ENCODE results near the gene VAMP4.
"Not testable (repeated sequence)": the region's sequence is repeated elsewhere in the genome, so short reads cannot be mapped to it uniquely, and the experiment has no call there.

Gene VAMP4

GRCh38 chr1:171730052-171730451 is 11.8 kb downstream of the VAMP4 start:
- peaks cover 38% of the 10 kb centered on the region for H3K4me1 Mint-ChIP-seq
- H3K36me3 Mint-ChIP-seq: peaks cover 27% of the 10 kb centered on the region
- no peak overlapping the region for H3K4me3 Mint-ChIP-seq
- H3K27ac Mint-ChIP-seq: no peak overlapping the region
- no peaks in the 10 kb centered on the region for H3K9me3 Mint-ChIP-seq
- no peaks in the 10 kb centered on the region for H3K27me3 Mint-ChIP-seq

GRCh38 chr1:171727778-171728177 is 14.1 kb downstream of the VAMP4 start:
- Mint-ChIP-seq H3K4me3 (no peak overlapping the region), H3K4me1 (peaks cover 38% of the 10 kb centered on the region), H3K36me3 (peaks cover 37% of the 10 kb centered on the region), H3K9me3 (no peaks in the 10 kb centered on the region), H3K27ac (no peak overlapping the region), H3K27me3 (no peaks in the 10 kb centered on the region)

GRCh38 chr1:171723180-171723579 is 18.7 kb downstream of the VAMP4 start:
- H3K4me1 Mint-ChIP-seq: peaks cover 19% of the 10 kb centered on the region
- peaks cover 35% of the 10 kb centered on the region for H3K36me3 Mint-ChIP-seq
- not testable (repeated sequence) for H3K27me3 Mint-ChIP-seq, H3K9me3 Mint-ChIP-seq, H3K4me3 Mint-ChIP-seq, H3K27ac Mint-ChIP-seq

GRCh38 chr1:171718848-171719247 is 23.0 kb downstream of the VAMP4 start:
- Mint-ChIP-seq H3K27ac (no peak overlapping the region), H3K27me3 (no peaks in the 10 kb centered on the region), H3K4me1 (peaks cover 16% of the 10 kb centered on the region), H3K9me3 (no peaks in the 10 kb centered on the region), H3K4me3 (no peak overlapping the region), H3K36me3 (peaks cover 17% of the 10 kb centered on the region)

GRCh38 chr1:171718216-171718615 is 23.6 kb downstream of the VAMP4 start:
- Mint-ChIP-seq H3K36me3 (peaks cover 13% of the 10 kb centered on the region), H3K27me3 (no peaks in the 10 kb centered on the region), H3K4me3 (no peak overlapping the region), H3K9me3 (no peaks in the 10 kb centered on the region), H3K27ac (no peak overlapping the region), H3K4me1 (peaks cover 16% of the 10 kb centered on the region)

- peaks cover 5% of the 10 kb centered on the region for H3K36me3 Mint-ChIP-seq
- H3K4me1 Mint-ChIP-seq: peaks cover 21% of the 10 kb centered on the region
- H3K27me3 Mint-ChIP-seq: no peaks in the 10 kb centered on the region
- H3K27ac Mint-ChIP-seq: no peak overlapping the region
- no peak overlapping the region for H3K4me3 Mint-ChIP-seq
- H3K9me3 Mint-ChIP-seq: no peaks in the 10 kb centered on the region
Measured at GRCh38 chr1:171717062-171717718, 24.7 kb downstream of the VAMP4 start.

GRCh38 chr1:171716616-171717015 is 25.2 kb downstream of the VAMP4 start:
- Mint-ChIP-seq H3K36me3 (peaks cover 5% of the 10 kb centered on the region), H3K27me3 (no peaks in the 10 kb centered on the region), H3K4me1 (peaks cover 21% of the 10 kb centered on the region)

GRCh38 chr1:171715813-171716251 is 26.0 kb downstream of the VAMP4 start:
- Mint-ChIP-seq H3K36me3 (peaks cover 5% of the 10 kb centered on the region), H3K9me3 (no peaks in the 10 kb centered on the region), H3K27ac (no peak overlapping the region), H3K27me3 (no peaks in the 10 kb centered on the region), H3K4me1 (peaks cover 15% of the 10 kb centered on the region), H3K4me3 (no peak overlapping the region)

More at GRCh38 chr1:171716616-171717015, 25.2 kb downstream of the VAMP4 start:
- Mint-ChIP-seq H3K9me3 (no peaks in the 10 kb centered on the region), H3K4me3 (no peak overlapping the region), H3K27ac (no peak overlapping the region)

- Mint-ChIP-seq H3K27ac (peak overlapping the region; percentile 51), H3K4me3 (no peak overlapping the region), H3K36me3 (peaks cover 8% of the 10 kb centered on the region), H3K4me1 (peaks cover 5% of the 10 kb centered on the region), H3K9me3 (no peaks in the 10 kb centered on the region), H3K27me3 (no peaks in the 10 kb centered on the region)
Measured at GRCh38 chr1:171712341-171712740, 29.5 kb downstream of the VAMP4 start.

- Mint-ChIP-seq H3K27ac (no peak overlapping the region), H3K9me3 (no peaks in the 10 kb centered on the region), H3K27me3 (no peaks in the 10 kb centered on the region), H3K4me1 (peaks cover 5% of the 10 kb centered on the region), H3K4me3 (no peak overlapping the region), H3K36me3 (peaks cover 8% of the 10 kb centered on the region)
Measured at GRCh38 chr1:171711643-171712042, 30.2 kb downstream of the VAMP4 start.

- H3K27ac Mint-ChIP-seq: no peak overlapping the region
- H3K36me3 Mint-ChIP-seq: peaks cover 11% of the 10 kb centered on the region
- H3K4me1 Mint-ChIP-seq: peaks cover 4% of the 10 kb centered on the region
- H3K27me3 Mint-ChIP-seq: no peaks in the 10 kb centered on the region
- H3K4me3 Mint-ChIP-seq: no peak overlapping the region
- H3K9me3 Mint-ChIP-seq: no peaks in the 10 kb centered on the region
Measured at GRCh38 chr1:171707583-171707982, 34.3 kb downstream of the VAMP4 start.

GRCh38 chr1:171702598-171702997 is 39.3 kb downstream of the VAMP4 start:
- Mint-ChIP-seq H3K36me3 (peaks cover 16% of the 10 kb centered on the region), H3K4me1 (no peaks in the 10 kb centered on the region), H3K27ac (no peak overlapping the region), H3K9me3 (no peaks in the 10 kb centered on the region), H3K27me3 (no peaks in the 10 kb centered on the region), H3K4me3 (no peak overlapping the region)

- Mint-ChIP-seq H3K27me3 (no peaks in the 10 kb centered on the region), H3K27ac (no peak overlapping the region), H3K36me3 (peaks cover 29% of the 10 kb centered on the region), H3K9me3 (peaks cover 13% of the 10 kb centered on the region), H3K4me3 (no peak overlapping the region), H3K4me1 (no peaks in the 10 kb centered on the region)
Measured at GRCh38 chr1:171699531-171699930, 42.3 kb downstream of the VAMP4 start.

- Mint-ChIP-seq H3K36me3 (peaks cover 18% of the 10 kb centered on the region), H3K9me3 (peaks cover 13% of the 10 kb centered on the region)
- not testable (repeated sequence) for H3K4me1 Mint-ChIP-seq, H3K27ac Mint-ChIP-seq, H3K27me3 Mint-ChIP-seq, H3K4me3 Mint-ChIP-seq
Measured at GRCh38 chr1:171695772-171696171, 46.1 kb downstream of the VAMP4 start.

- H3K4me3 Mint-ChIP-seq, H3K4me1 Mint-ChIP-seq, H3K27me3 Mint-ChIP-seq, H3K27ac Mint-ChIP-seq: not testable (repeated sequence)
- H3K9me3 Mint-ChIP-seq: peaks cover 13% of the 10 kb centered on the region
- H3K36me3 Mint-ChIP-seq: peaks cover 14% of the 10 kb centered on the region
Measured at GRCh38 chr1:171693541-171693940, 48.3 kb downstream of the VAMP4 start.

GRCh38 chr1:171683870-171684269 is 58.0 kb downstream of the VAMP4 start:
- H3K27ac Mint-ChIP-seq: no peak overlapping the region
- no peaks in the 10 kb centered on the region for H3K9me3 Mint-ChIP-seq
- no peaks in the 10 kb centered on the region for H3K27me3 Mint-ChIP-seq
- no peaks in the 10 kb centered on the region for H3K4me1 Mint-ChIP-seq
- H3K36me3 Mint-ChIP-seq: peaks cover 2% of the 10 kb centered on the region
- H3K4me3 Mint-ChIP-seq: no peak overlapping the region

GRCh38 chr1:171680339-171680738 is 61.5 kb downstream of the VAMP4 start:
- no peaks in the 10 kb centered on the region for H3K36me3 Mint-ChIP-seq
- H3K4me1 Mint-ChIP-seq: no peaks in the 10 kb centered on the region
- H3K27me3 Mint-ChIP-seq: peaks cover 2% of the 10 kb centered on the region
- H3K4me3 Mint-ChIP-seq: no peak overlapping the region
- H3K9me3 Mint-ChIP-seq: no peaks in the 10 kb centered on the region
- H3K27ac Mint-ChIP-seq: no peak overlapping the region
